OCI-LY1 (cell line): ENCODE measurements around the gene GALNTL6.

Experiments used
- H2AFZ ChIP-seq: fragments of 200-600 bp; sonication (generic), shearing (Covaris generic); 2 replicates; pipeline ENCODE4 v1.6.0; 2014; ENCODE audit warnings: antibody characterized with exemption, mild to moderate bottlenecking, low read length
- H3F3A ChIP-seq: fragments of 200-600 bp; sonication (generic), shearing (Covaris generic); 2 replicates; pipeline ENCODE4 v1.6.0; 2014; ENCODE audit warnings: mild to moderate bottlenecking, antibody characterized with exemption, low read length, moderate library complexity; ENCODE audit not compliant: insufficient read depth
- H3K27ac ChIP-seq: fragments of 200-600 bp; sonication (generic); 2 replicates; pipeline ENCODE4 v1.5.1; 2014; ENCODE audit warnings: low read length, mixed run types, mild to moderate bottlenecking, low read depth; ENCODE audit not compliant: poor library complexity, severe bottlenecking
- H3K27me3 ChIP-seq: fragments of 200-600 bp; sonication (generic); 2 replicates; pipeline ENCODE4 v1.6.0; 2014; ENCODE audit warnings: antibody characterized with exemption, mild to moderate bottlenecking, low read length, moderate library complexity; ENCODE audit not compliant: insufficient read depth
- H3K36me3 ChIP-seq: fragments of 200-600 bp; sonication (generic); 2 replicates; pipeline ENCODE4 v1.6.1; 2014; ENCODE audit warnings: mild to moderate bottlenecking, antibody characterized with exemption, low read length, moderate library complexity, mixed read lengths; ENCODE audit not compliant: insufficient read depth
- H3K4me1 ChIP-seq: fragments of 200-600 bp; sonication (generic); 2 replicates; pipeline ENCODE4 v1.5.1; 2014; ENCODE audit warnings: mild to moderate bottlenecking, low read length, moderate library complexity; ENCODE audit not compliant: insufficient read depth, severe bottlenecking
- H3K4me2 ChIP-seq: fragments of 200-600 bp; sonication (generic), shearing (Covaris generic); 2 replicates; pipeline ENCODE4 v1.6.1; 2014; ENCODE audit warnings: low read length
- H3K4me3 ChIP-seq: fragments of 200-600 bp; sonication (generic); 2 replicates; pipeline ENCODE4 v1.5.1; 2014; ENCODE audit warnings: low read length, low read depth, mild to moderate bottlenecking, mixed read lengths; ENCODE audit not compliant: poor library complexity, severe bottlenecking
- H3K79me2 ChIP-seq: fragments of 200-600 bp; shearing (Covaris generic); 2 replicates; pipeline ENCODE4 v1.6.1; 2016; ENCODE audit warnings: mixed run types, low read length, mixed read lengths; ENCODE audit not compliant: insufficient read depth
- H3K9ac ChIP-seq: fragments of 200-600 bp; sonication (generic), shearing (Covaris generic); 2 replicates; pipeline ENCODE4 v1.6.1; 2014; ENCODE audit warnings: mild to moderate bottlenecking, low read length, mixed read lengths
- H3K9me2 ChIP-seq: fragments of 200-600 bp; sonication (generic), shearing (Covaris generic); 2 replicates; pipeline ENCODE4 v1.6.1; 2014; ENCODE audit warnings: low read depth, mild to moderate bottlenecking, low read length, mixed read lengths
- H3K9me3 ChIP-seq: fragments of 200-600 bp; shearing (Covaris generic); 2 replicates; pipeline ENCODE4 v1.6.1; 2014; ENCODE audit warnings: low read length, mixed read lengths
- H4K20me1 ChIP-seq: fragments of 200-600 bp; sonication (generic), shearing (Covaris generic); 2 replicates; pipeline ENCODE4 v1.6.0; 2016; ENCODE audit warnings: mild to moderate bottlenecking, low read length; ENCODE audit not compliant: insufficient read depth
- EZH2 ChIP-seq: fragments of 200-600 bp; sonication (generic), shearing (Covaris generic); IDR thresholded peaks from 2 replicates; pipeline ENCODE4 v1.8.0; 2017; ENCODE audit warnings: borderline replicate concordance, mixed run types, mild to moderate bottlenecking, antibody characterized with exemption, low read length, moderate library complexity, mixed read lengths
- TF ChIP-seq, protein P1 (sequence below): fragments of 200-600 bp; sonication (generic), shearing (Covaris generic); IDR thresholded peaks from 2 replicates; pipeline ENCODE4 v1.5.1; 2017; ENCODE audit warnings: mild to moderate bottlenecking, antibody characterized with exemption, low read length, moderate library complexity, mixed read lengths

GALNTL6 gene

GRCh38 chr4:172243551-172243950, 430.3 kb downstream of the GALNTL6 start:
- Histone ChIP-seq H3K4me3 (no peak overlapping the region), H4K20me1 (no peaks in the 10 kb centered on the region), H3K79me2 (no peaks in the 10 kb centered on the region), H3K27ac (no peak overlapping the region), H3K4me2 (no peak overlapping the region), H3K9ac (no peak overlapping the region), H2AFZ (no peak overlapping the region), H3K9me2 (no peaks in the 10 kb centered on the region), H3K4me1 (no peaks in the 10 kb centered on the region), H3F3A (no peaks in the 10 kb centered on the region), H3K9me3 (no peaks in the 10 kb centered on the region), H3K27me3 (no peaks in the 10 kb centered on the region), H3K36me3 (no peaks in the 10 kb centered on the region)
- TF ChIP-seq, protein P1, sequence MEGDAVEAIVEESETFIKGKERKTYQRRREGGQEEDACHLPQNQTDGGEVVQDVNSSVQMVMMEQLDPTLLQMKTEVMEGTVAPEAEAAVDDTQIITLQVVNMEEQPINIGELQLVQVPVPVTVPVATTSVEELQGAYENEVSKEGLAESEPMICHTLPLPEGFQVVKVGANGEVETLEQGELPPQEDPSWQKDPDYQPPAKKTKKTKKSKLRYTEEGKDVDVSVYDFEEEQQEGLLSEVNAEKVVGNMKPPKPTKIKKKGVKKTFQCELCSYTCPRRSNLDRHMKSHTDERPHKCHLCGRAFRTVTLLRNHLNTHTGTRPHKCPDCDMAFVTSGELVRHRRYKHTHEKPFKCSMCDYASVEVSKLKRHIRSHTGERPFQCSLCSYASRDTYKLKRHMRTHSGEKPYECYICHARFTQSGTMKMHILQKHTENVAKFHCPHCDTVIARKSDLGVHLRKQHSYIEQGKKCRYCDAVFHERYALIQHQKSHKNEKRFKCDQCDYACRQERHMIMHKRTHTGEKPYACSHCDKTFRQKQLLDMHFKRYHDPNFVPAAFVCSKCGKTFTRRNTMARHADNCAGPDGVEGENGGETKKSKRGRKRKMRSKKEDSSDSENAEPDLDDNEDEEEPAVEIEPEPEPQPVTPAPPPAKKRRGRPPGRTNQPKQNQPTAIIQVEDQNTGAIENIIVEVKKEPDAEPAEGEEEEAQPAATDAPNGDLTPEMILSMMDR = no peak
- no peak for TF ChIP-seq EZH2

- no peaks in the 10 kb centered on the region for H3K79me2 ChIP-seq
- no peak overlapping the region for H3K4me2 ChIP-seq
- H4K20me1 ChIP-seq = no peaks in the 10 kb centered on the region
- no peaks in the 10 kb centered on the region for H3K36me3 ChIP-seq
- H3K27ac ChIP-seq = no peak overlapping the region
- no peaks in the 10 kb centered on the region for H3K9me2 ChIP-seq
- no peak overlapping the region for H3K9ac ChIP-seq
- H3K4me1 ChIP-seq = no peaks in the 10 kb centered on the region
- H3F3A ChIP-seq = no peaks in the 10 kb centered on the region
- no peak overlapping the region for H3K4me3 ChIP-seq
- no peaks in the 10 kb centered on the region for H3K9me3 ChIP-seq
- no peak overlapping the region for H2AFZ ChIP-seq
- TF ChIP-seq, protein P1 = no peak
- TF ChIP-seq EZH2 = no peak
- no peaks in the 10 kb centered on the region for H3K27me3 ChIP-seq
These were observed 432.3 kb downstream of the GALNTL6 start for GRCh38 chr4:172245516-172245915.

GRCh38 chr4:172253409-172253808, 440.2 kb downstream of the GALNTL6 start:
- Histone ChIP-seq H4K20me1 (no peaks in the 10 kb centered on the region), H3K27me3 (no peaks in the 10 kb centered on the region), H3K36me3 (no peaks in the 10 kb centered on the region), H3K27ac (no peak overlapping the region), H3K9me2 (no peaks in the 10 kb centered on the region), H3K4me2 (no peak overlapping the region), H3K79me2 (no peaks in the 10 kb centered on the region), H3K9ac (no peak overlapping the region), H3K9me3 (no peaks in the 10 kb centered on the region), H3K4me3 (no peak overlapping the region), H2AFZ (no peak overlapping the region), H3K4me1 (no peaks in the 10 kb centered on the region), H3F3A (no peaks in the 10 kb centered on the region)
- TF ChIP-seq, protein P1 = no peak
- TF ChIP-seq EZH2 = no peak
